Activated T-cell treated with anti-CD3 and anti-CD28 coated beads for 48 hours (primary cell): ENCODE measurements around the gene PDE2A.

Source experiments
- DNase-seq: peaks from one replicate; pipeline ENCODE4 v3.0.0-alpha.2; 2020; ENCODE audit warnings: low read depth

Gene PDE2A

DNA sequence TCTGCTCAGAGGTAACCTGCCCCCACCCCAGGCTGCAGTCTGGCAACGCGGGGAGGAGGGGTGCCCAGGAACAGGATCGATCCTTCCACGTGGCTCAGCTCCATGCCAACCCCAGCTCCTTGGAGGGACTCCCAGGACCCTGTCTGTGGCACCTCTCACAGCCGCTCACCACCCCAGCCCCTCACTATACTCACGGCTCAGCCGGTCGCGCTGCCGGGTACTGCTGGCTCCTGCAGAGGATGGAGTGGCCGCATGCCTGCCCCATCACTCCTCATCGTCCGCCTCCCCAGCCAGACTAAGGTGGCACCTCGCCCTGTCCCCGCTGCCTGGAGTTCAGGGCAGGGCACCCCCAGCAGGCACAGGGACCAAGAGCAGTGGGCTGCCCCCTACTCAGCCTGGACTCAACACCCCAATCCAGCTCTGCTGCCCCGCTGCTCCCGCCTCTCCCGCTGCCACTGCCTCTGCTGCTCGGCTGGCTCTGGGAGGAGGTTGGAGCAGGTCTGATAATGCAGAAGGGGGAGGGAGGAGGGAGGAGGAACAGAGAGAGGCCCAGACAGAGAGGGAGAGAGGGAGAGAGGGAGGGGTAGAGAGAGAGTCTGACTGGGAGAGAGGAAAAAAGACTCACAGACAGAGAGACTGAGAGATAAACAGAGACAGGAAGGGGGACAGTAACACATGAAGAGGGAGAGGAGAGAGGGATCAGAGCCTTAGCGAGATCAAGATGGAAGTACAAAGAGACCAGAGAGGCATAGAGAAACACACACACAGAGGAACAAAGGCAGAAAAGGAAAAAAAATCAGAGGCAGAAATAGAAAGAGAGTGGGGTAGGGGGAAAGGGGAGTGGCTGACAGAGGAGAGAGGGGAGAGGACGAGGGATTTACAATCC lies at the start of gene PDE2A:
PDE2A (minus strand) TSS at position 480 of the 886 bp plus-strand sequence; CDS start at position 265, 215 bp downstream.
- DNase-seq: no peak

DNA sequence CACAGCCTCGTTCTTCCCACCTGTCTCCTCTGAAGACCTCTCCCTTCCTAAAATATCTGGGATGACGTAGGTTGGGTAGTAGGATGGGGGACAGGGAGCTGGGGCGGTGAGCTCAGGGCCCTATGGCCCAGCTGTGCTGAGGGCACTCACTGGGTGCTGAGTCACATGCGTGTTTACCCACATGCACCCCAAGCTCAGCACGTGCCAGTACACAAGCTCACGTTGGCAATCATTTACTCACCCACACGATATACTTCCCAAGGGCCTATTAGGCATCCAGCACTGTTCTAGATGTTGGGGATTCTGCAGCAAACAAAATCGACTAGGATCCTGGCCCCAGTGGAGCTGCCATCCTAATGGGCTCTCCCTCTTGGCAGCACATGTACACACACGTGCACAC lies 49.3 kb upstream of the PDE2A start:
- DNase-seq: no peak

DNA sequence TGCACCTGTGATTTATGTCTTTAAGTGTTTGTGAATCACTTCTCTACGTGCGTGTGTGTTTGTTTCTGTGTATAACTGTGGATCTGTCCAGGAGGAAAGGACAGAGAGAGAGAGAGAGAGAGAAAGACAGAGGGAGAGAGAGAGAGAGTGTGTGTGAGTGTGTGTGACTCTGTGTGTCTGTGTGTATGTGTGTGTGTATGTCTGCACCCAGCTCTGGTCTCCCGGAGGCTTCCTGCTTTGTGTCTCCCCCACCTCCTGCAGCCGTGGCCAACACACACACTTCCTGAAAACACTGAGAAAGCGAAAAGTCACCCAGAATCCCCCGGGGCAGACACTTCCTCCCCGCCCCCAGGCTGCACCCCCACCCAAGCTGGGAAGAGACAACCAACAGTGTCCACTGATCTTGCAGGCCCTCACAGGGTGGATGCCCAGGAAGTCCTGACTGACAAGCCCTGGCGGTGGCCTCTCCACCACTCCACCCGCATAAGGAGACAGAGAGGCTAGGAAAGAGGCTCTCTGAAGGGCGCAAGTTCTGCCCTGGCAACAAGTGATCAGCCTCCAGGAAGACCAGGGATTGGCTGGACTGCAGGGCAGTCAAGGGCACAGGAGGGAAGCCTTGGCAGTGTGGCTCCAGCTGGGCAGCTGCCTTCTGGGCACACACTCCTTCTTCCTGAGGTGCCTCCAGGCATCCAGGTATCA lies 48.0 kb upstream of the PDE2A start:
- peak; percentile 74 for DNase-seq

DNA sequence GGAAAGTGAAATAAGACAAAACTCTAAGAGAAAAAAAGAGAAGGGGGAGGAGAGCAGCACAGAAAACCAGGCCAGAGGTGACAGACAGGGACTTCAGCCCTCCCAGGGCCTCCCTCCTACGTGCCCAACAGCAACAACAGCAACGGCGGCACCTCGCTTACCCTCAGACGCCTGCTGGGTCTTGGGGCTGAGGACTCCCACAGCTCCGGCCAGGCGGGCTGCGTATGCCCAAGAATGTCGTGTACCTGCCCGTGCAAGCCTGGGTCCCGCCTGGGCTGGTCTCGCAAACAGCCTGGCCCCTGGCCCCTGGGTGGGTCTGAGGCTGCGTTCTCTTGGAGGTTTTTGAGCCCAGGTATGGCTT lies 47.4 kb upstream of the PDE2A start:
- DNase-seq: no peak

DNA sequence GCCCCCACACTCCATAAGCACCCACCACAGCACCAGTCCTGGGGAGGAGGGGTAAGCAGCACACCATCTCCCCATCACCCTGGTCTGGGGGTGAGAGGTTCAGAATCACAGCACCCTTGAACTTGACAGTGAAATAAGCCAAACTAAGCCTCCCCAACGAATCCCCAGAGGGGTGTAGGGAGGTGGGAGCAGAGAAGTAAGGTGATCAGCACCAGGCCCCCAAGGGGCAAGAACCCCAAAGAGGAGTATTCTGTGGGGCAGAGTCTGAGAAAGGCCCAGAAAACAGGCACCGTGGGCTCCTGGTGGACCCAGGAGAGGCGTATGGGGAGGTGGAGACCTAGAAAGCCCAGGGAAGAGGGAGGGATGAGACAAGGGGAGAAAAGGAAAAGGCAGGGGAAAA lies 47.1 kb upstream of the PDE2A start:
- no peak for DNase-seq

DNA sequence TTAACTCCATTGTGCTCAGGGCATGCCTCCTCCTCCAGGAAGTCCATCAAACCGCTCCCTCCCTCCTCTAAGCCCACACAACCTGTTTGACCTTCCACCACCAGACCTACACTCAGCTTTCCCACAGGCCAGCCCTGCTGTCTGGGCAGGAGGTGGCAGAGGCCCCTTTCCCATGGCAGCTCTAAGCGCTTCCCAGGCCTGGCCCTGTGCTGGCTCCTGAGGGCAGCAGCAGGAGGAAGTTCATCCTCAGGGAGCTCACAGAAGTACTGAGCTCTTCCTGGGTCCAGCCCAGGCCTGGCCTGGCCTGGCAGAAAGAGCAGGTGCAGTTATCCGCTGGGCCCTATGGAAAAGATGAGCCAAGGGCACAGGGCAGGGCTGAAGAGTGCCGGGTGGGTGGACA lies 46.6 kb upstream of the PDE2A start:
- DNase-seq: no peak

DNA sequence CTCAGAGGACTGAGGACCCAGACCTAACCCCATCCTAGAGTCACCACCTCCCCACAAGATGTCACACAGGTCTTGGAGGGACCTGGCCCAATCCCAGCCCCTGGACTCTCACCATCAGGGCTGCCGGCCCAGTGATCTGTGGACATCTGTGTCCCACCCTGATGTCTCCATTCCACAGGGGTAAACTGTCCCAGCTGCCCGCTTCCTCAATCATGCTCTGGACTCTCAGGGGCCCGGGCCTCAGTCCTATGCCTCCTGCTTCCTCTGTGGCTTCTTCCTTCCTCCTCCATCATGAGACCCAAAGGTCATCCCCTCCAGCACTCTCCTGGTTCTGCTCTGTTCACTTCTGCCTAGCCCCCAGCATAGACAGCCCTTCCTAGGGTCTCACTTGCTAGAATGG lies 45.8 kb upstream of the PDE2A start:
- DNase-seq: no peak

DNA sequence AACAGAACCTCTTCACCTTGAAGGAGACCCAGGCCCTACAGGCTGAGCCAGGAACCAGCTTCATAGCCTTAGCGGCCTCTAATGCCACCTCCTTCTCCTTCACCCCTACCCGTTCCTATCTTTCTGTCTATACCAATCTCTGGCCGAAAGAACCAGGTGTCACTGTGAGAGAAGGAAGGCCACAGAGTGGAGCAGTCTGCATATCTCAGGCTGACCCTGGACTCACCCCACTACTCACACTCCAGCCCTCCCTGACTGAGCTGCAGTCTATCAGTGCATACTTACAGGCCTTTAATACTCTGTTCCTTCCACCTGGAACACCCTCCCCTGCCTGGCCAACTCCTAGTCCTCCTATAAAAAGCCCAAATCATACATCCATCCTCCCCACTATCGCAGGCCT lies 45.3 kb upstream of the PDE2A start:
- no peak for DNase-seq

DNA sequence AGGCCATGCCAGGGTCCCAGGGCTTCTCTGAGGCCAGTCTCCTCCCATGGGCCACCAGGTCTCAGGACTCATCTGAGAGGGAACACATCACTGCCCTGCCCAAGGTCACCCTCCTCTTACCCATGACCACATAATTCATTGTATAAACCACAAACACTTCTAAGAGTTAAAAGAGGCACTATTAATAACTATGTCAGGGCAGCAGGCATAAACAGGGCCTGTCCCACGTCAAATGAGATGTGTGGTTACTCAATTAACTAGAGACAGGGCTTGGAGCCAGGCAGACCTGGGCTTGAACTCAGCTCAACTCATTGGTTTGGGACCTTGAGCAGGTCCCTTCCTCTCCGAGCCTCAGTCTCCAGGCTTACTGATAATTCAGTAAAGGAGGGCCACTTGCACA lies 44.9 kb upstream of the PDE2A start:
- no peak for DNase-seq

DNA sequence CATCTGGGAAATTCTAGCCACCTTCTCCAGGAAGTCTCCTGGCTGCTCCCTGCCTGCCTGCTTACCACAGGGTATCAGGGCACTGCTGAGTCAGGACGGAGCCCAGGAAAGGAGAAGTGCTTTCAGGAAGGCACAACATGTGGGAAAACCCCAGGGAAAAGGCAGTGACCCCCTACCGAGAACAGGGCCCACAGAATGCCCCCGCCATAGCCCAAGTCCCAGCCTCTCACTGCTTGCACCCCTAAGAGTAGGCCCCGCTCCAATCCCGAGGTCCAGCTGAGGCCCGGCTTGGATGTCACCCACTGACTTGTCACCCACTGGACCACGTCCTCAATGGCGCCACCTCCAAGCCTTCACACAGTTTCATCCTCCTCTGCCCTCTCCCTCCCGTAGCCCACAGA lies 43.9 kb upstream of the PDE2A start:
- no peak for DNase-seq

DNA sequence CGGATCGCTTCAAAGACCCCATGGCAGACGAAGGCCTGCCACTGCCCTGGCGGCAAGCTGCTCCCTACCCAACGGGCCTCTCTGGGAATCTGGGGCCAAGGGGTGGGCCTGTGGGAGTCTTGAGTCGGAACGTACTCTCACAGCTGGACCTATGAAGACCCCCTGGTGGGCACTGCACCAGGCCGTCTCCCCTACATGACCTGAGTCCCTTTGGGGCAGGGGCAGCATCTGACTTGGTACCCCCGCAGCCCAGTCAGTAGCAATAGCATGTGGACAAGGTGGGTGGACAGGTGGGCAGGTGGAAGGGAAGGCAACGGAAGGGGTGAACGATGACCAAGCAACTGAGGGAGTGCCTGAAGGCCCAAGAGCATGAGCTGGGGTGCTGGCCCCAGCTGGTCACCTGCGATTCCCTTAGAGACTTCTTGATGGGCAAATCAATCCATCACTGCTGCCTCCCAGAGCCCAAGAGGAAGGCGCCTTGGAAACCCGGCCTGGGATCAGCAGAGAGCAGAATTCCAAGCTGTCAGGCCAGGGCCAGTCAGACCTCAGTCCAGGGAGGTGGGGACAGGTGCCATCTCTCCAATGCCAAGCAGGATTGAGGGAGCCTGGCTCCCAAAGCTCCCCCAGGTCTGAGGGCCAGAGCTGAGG lies 42.7 kb upstream of the PDE2A start:
- DNase-seq: no peak

DNA sequence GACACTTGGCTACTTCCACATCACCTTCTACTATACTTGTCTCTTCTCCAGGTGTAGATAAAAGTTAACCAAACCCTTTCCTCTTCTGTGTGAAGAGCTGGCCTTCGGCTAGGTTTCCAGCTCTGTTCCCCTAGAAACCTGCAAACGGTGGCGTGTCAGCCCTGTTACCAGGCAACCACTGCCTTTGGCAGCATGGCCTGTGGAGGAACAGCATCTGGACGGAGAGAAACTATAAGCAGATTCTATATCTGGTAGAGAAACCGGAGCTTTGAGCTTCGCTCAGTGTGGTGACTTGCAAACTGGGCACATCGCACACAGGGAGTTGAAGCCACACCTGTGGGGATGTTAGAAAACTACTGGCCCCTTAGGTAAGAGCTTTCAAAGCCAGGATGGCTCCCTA lies 42.1 kb upstream of the PDE2A start:
- DNase-seq: no peak

DNA sequence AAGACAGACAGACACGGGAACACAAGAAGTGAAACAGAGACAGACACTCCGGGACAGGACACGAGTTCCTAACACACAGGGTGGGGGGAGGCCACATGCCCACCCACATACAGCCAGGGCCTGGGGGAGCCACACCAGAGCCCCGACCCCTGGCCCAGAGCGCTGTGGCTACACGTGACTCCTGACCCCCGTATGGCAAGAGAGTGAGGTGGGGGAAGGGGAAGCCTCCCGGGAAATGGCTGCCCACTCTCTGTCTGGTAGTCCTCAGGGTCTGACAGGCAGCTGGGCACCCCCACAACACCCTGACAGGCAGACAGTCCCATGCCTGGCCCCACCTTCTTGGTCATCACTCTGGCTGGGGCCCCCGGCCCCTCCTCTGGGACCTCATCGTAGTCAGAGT lies 38.6 kb upstream of the PDE2A start:
- no peak for DNase-seq

DNA sequence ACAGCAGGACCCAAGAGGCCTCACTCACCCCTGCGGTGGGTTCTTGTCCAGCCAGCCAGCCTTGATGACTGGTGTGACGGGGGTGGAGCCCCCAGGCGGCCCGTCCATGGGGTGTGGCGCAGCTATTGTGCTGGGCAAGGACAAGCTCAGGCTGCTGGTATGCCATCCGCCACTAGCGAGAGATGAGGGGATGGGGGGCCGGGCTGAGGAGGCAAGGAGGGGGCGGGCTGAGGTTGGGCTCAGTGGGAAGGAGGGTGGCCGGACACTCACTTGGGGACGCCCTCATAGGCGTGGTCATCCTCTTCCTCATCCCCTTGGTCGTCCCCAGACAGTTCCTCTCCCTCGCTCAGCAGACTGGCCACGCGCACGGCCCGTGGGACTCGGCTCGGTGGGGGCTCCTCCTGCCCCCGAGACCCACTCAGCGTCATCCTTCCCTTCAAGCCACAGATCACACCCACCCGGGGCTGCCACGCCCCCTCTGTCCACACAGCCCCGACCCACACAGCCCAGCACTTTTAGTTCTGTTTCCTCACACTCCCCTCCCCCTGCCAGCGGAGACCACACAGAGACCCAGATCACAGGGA lies 38.0 kb upstream of the PDE2A start:
- DNase-seq: no peak

DNA sequence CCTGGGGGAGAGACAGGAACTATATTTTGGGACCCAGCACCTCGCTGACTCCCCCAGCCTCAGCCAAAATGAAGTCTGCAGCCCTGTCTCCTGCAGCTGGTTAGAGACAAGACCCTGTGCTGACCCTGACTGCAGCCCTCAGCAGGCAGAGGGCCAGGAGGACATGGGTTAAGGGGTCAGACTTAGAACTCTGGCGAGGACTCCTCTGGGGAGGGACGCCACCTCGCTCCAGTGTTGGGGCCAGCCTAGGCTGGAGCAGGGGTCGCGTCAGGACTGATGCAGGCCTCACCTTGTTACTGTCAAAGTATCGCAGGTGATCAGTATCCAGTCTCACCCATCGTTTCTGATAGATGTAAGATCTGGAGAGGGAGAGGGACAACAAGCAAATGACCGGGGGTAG lies 36.9 kb upstream of the PDE2A start:
- DNase-seq: no peak

DNA sequence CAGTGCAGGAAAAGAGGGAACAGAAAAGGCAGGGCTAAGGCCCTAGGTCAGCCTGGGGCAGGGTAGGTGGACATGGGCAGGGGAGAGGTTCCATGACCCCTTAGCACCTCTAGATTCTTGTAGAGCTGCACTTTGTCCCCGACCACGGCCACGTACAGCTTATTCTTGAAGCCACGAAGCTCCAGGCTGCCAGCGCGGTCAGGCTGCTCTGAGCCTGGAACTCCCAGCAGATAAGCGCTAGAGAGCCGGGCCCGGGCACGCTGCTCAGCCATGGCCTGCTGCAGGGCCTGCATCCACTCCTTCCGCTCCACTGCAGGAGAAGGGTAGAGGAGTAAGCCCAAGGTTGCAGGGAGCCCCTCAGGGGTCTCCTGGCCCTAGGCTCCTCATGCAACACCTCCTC lies 36.1 kb upstream of the PDE2A start:
- DNase-seq: no peak

DNA sequence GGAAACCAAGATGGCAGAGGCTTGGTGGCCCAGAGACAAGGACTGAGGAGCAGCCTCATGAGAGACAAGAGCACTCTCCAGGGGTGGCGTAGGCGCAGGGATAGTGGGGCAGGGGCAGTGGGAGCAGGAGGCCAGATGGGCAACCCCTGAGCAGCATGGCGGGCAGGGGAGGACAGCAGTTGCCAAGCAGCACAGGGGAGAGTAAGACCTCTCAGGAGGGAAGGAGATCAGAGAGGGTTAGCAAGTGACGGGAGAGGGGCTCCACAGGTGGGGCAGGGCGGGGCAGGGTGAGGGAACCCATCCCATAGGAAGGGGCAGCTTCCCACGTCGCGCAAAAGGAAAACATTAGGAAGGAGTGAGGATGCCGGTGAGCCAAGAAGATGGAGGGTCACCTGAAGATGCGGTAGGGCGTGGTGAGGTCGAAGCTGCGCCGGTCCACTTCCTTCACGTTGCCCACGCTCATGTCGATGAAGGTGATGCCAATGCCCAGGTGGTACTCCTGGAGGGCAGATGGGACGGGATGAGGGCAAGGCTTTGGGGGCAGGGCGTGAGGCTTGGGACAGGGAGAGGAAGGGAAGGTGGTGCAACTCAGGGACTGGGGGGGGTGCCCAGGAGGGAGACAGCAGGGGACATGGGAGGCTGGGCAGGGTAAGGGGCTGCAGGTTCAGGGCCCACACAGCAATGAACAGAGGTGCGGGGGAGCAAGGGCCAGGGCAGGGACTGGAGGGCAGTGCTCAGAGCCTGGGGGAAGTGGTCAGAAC lies 35.4 kb upstream of the PDE2A start:
- no peak for DNase-seq

DNA sequence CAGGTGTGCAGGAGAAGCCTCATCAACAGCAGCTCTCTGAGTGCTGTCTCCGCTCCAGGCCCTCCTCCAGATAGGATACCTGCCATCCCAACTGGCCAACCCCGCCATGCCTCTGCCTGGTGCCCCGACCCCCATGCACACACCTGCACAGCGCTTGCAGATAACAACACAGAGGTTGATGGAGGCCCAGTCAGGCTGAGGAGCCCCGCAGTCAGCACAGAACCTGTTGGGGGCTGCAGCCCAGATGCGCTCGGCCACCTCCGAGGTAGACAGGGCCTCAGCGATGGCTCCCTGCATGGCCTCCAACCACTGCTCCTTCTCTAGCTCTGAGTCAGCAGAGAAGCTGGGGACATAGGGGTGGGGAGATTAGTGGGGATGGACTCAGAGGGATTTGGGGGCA lies 32.8 kb upstream of the PDE2A start:
- DNase-seq: no peak

DNA sequence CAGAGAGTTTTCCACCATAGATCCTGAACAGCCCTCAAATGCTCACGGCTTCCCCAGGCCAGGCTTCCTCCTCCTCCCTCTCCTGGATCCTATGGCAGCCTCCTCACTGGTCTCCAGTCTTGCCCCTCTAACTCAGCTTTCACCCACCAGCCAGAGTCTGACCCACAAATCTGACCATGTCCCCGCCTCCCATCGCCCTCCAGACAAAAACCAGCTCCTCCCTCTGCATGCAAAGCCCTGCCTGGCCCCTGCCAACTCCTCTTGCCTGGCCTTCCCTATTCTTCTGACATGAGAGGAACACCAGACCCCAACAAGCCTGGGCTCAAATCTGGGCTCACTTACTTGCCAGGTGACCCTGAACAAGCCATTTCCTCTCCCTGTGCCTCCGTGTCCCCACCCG lies 32.4 kb upstream of the PDE2A start:
- DNase-seq: no peak

DNA sequence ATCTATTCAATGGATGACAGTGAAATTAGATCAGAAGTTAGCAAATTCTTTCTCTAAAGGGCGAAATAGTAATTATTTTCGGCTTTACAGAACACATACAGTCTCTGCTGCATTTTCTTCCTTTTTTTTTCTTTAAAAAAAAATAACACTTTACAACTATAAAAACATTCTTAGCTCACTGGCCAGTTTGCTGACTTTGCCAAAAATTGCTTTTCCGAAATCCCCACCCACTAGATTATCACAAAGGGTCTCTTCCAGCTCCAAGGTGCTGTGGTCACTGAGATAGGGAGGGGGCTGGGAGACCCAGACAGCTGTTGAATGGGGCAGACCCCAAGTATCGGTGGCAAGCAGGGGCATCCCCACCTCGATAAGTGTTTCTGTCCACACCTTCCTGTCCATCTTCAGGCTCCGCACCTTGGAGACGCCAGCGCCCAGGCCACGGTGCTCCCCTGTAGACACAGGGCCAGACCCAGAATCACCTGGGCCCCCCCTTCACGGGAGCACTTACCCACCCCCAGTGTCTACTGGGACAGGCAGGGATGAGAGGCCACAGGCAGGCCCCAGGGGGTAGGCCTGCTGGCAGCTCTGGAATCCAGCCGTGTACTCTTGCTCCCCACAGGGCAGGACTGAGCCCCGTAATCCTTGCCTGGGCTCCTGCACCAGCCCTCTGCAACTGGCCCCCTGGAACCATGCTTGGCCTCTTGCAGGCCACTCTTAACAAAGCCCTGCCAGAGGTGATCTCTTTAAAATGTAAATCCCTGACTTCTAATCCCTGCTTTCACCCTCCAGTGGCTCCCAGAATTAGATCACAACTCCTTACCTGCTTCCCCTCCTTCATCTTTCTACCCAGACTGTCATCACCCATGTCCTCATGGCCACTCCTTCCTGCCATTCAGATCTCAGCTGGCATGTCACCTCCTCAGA lies 31.5 kb upstream of the PDE2A start:
- no peak for DNase-seq

DNA sequence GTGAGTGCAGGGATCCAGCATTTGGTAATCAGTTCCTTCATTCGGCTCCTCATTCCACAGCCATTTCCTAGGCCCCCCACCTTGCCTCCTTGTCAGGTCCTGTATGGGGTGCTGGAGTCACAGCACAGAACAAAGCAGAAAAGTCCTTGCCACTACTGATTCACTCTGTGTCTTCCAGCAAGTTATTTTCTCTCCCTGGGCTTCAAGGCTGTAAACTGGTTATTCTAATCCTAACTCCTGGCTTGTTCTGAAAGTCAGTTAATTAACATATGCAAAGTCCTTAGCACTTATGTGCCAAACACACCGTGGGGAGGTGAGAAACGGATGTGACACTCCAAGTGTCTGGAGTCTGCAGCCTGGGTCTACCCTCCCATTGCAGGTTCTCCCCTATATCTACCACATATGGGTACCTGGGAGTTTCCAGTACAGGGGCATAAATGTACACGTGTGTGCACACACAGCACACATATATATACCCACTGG lies 30.6 kb upstream of the PDE2A start:
- no peak for DNase-seq
